ENCODE measurements around the gene IQSEC1. TPM values are rescaled to one million over a fixed set of nuclear protein-coding genes. Genes with fewer than 3 reads are reported as not detected.

The IQSEC1 gene
- total and polyA plus RNA-seq, 2 of the 8 experiments (the other 6 are each of a cell fraction or from before 2014, with no cell fraction given), result 6.8 to 28.8 TPM

- H2BK120ac ChIP-seq (replicated peaks; ENCODE audit: low read depth, low read length), result peak overlapping the region; percentile 7
- peak overlapping the region; percentile 76; the same call in 1 of the 2 replicates for H2AK5ac ChIP-seq (ENCODE audit: low read depth, low read length)
- H4K5ac ChIP-seq (ENCODE audit: insufficient read length, low read depth, low read length), result no peak overlapping the region
- 86% methylated on average over 16 of the region's 16 CpGs; no CpG with 5 or more reads in 1 of the 2 experiments for WGBS, 2 experiments (ENCODE audit: extremely low coverage in 1 of 2, insufficient coverage in 1 of 2, insufficient read length in 1 of 2, insufficient replicate concordance in 2 of 2, low coverage in 1 of 2, low lambda C conversion rate in 2 of 2, missing lambda C conversion rate in 1 of 2)
- CTCF ChIA-PET (ENCODE audit: partially characterized antibody), result interaction anchor here (0.6 to 13.5 kb wide), 9 partner anchors 10 to 222 kb away, joined by 3 to 71 read pairs (median 4); no protein-coding TSS in a partner anchor
- peaks cover 6% of the 10 kb centered on the region for H3K23me2 ChIP-seq (ENCODE audit: low read depth, low read length)
- peaks cover 0 to 4% (median 0%) of the 10 kb centered on the region in 4 experiments; a peak in 3 of 7 replicates for H3K27me3 ChIP-seq (replicated peaks in 1 of 4; ENCODE audit: control insufficient read depth in 3 of 4, extremely low read depth in 1 of 4, insufficient read depth in 3 of 4, low read length in 3 of 4)
- H2BK20ac ChIP-seq (ENCODE audit: low read length), result peak overlapping the region; percentile 3; the same call in 1 of the 2 replicates
- H2BK12ac ChIP-seq (ENCODE audit: low read depth, low read length), result peak overlapping the region; percentile 29; the same call in 1 of the 2 replicates
- no peak for FAIRE-seq
- no peak overlapping the region for H3K27ac ChIP-seq (ENCODE audit: low read depth, low read length)
- no peak overlapping the region; the same call in none of the 2 replicates for H4K8ac ChIP-seq (ENCODE audit: extremely low read depth, insufficient read depth, low read length)
- H3K56ac ChIP-seq (replicated peaks; ENCODE audit: insufficient read length, low read depth, low read length), result no peak overlapping the region
- peak overlapping the region; percentile 57 to 69 for H3K4me2 ChIP-seq (ENCODE audit: insufficient read depth in 1 of 2, low read depth in 2 of 2, low read length in 2 of 2)
- peak overlapping the region; percentile 55 for H3K18ac ChIP-seq (ENCODE audit: extremely low read depth, low read length)
- peak overlapping the region; percentile 96 for H2BK15ac ChIP-seq (ENCODE audit: low read length)
- H3K4me3 ChIP-seq (ENCODE audit: extremely low read depth in 1 of 4, insufficient read depth in 2 of 4, low read depth in 3 of 4, low read length in 4 of 4), result 0 out of 8 replicates have a peak overlapping the region, but pooled peaks of 1 of the 4 experiments have one; percentile 54
- H3K9me3 ChIP-seq (ENCODE audit: insufficient read depth in 2 of 2, low read depth in 1 of 2, low read length in 1 of 2), result no peaks in the 10 kb centered on the region
- no peak overlapping the region for H3K23ac ChIP-seq (ENCODE audit: insufficient read length)
- TF ChIP-seq ATF3 (IDR thresholded peaks at IDR 0.05; ENCODE audit: insufficient read depth, low read depth, low read length), result no peak
- no peak overlapping the region for H3K14ac ChIP-seq (ENCODE audit: insufficient read length)
- H3K36me3 ChIP-seq (ENCODE audit: control insufficient read depth in 2 of 4, insufficient read depth in 4 of 4, low read length in 3 of 4), result no peaks in the 10 kb centered on the region
- no peaks in the 10 kb centered on the region for H3K79me2 ChIP-seq (ENCODE audit: control insufficient read depth in 1 of 2, insufficient read depth in 2 of 2, low read length in 2 of 2)
- peak overlapping the region; percentile 20; the same call in 1 of the 2 replicates for H2BK5ac ChIP-seq (ENCODE audit: low read depth, low read length)
- no peaks in the 10 kb centered on the region; the same call in 1 of the 2 replicates for H3K79me1 ChIP-seq (ENCODE audit: low read depth, low read length)
- no peak overlapping the region for H2AFZ ChIP-seq (ENCODE audit: low read length)
- H3K9ac ChIP-seq (replicated peaks in 1 of 4; ENCODE audit: extremely low read depth in 1 of 4, low read depth in 3 of 4, low read length in 3 of 4), result no peak overlapping the region
- no peaks in the 10 kb centered on the region for H4K20me1 ChIP-seq (replicated peaks in 1 of 2; ENCODE audit: control insufficient read depth in 1 of 2, insufficient read depth in 2 of 2, low read length in 2 of 2)
- no peak for DNase-seq (ENCODE audit: low read depth in 1 of 2, low spot score in 2 of 2)
- POLR2A ChIA-PET (ENCODE audit: partially characterized antibody), result interaction anchor here (0.9 kb wide), 1 partner anchor 9 kb away, joined by 3 read pairs; no protein-coding TSS in a partner anchor
- peaks cover 8 to 44% (median 33%) of the 10 kb centered on the region in 4 experiments for H3K4me1 ChIP-seq (replicated peaks in 1 of 4; ENCODE audit: control insufficient read depth in 3 of 4, insufficient read depth in 4 of 4, low read length in 3 of 4)
- peak overlapping the region; percentile 9 for H3K4ac ChIP-seq (replicated peaks; ENCODE audit: insufficient read length, low read depth, low read length)
- peak overlapping the region; percentile 57 for H4K91ac ChIP-seq (replicated peaks; ENCODE audit: insufficient read length, low read length)
Measured at GRCh38 chr3:13017361-13018042, 55.7 kb downstream of the IQSEC1 start.
